GM06990 (cell line): ENCODE results near the gene PPP1R11.

Source experiments
- DNase-seq: peaks from one replicate; pipeline ENCODE4 v3.0.0-alpha.2; 2011; ENCODE audit not compliant: insufficient read length; ENCODE audit errors: extremely low read depth
- H3K27me3 ChIP-seq: replicated peaks from 2 replicates; pipeline ENCODE4 v1.6.0; 2011; ENCODE audit warnings: low read length; ENCODE audit not compliant: control insufficient read depth, insufficient read depth
- H3K36me3 ChIP-seq: 2 replicates; pipeline ENCODE4 v1.5.1; 2011; ENCODE audit warnings: low read length; ENCODE audit not compliant: control insufficient read depth, insufficient read depth
- H3K4me3 ChIP-seq: replicated peaks from 2 replicates; pipeline ENCODE4 v1.5.1; 2011; ENCODE audit warnings: low read depth, mild to moderate bottlenecking, control low read depth, low read length
- CTCF ChIP-seq: IDR thresholded peaks from 2 replicates; pipeline ENCODE4 v1.5.1; 2011; ENCODE audit warnings: low read length, control low read depth, mild to moderate bottlenecking, inconsistent platforms; ENCODE audit not compliant: insufficient read depth, poor library complexity, severe bottlenecking

Gene PPP1R11

GRCh38 chr6:30041821-30042220, 25.2 kb upstream of the PPP1R11 start:
- H3K27me3 ChIP-seq: no peaks in the 10 kb centered on the region
- no peaks in the 10 kb centered on the region for H3K36me3 ChIP-seq
- no peak for TF ChIP-seq CTCF
- H3K4me3 ChIP-seq: no peak overlapping the region
- no peak for DNase-seq

- H3K36me3 ChIP-seq: no peaks in the 10 kb centered on the region
- DNase-seq: no peak
- no peaks in the 10 kb centered on the region for H3K27me3 ChIP-seq
- H3K4me3 ChIP-seq: no peak overlapping the region
- TF ChIP-seq CTCF: no peak
These were observed 24.5 kb upstream of the PPP1R11 start for GRCh38 chr6:30042476-30042875.

GRCh38 chr6:30042914-30043313, 24.1 kb upstream of the PPP1R11 start:
- DNase-seq: no peak

GRCh38 chr6:30043744-30044143, 23.3 kb upstream of the PPP1R11 start:
- no peak for TF ChIP-seq CTCF
- Histone ChIP-seq H3K4me3 (no peak overlapping the region), H3K27me3 (no peaks in the 10 kb centered on the region), H3K36me3 (no peaks in the 10 kb centered on the region)
- no peak for DNase-seq

More at GRCh38 chr6:30042914-30043313, 24.1 kb upstream of the PPP1R11 start:
- TF ChIP-seq CTCF: no peak
- no peak overlapping the region for H3K4me3 ChIP-seq
- no peaks in the 10 kb centered on the region for H3K36me3 ChIP-seq
- no peaks in the 10 kb centered on the region for H3K27me3 ChIP-seq

- Histone ChIP-seq H3K36me3 (no peaks in the 10 kb centered on the region), H3K27me3 (no peaks in the 10 kb centered on the region), H3K4me3 (no peak overlapping the region)
- no peak for DNase-seq
- no peak for TF ChIP-seq CTCF
These were observed 22.4 kb upstream of the PPP1R11 start for GRCh38 chr6:30044630-30045029.

- H3K36me3 ChIP-seq: no peaks in the 10 kb centered on the region
- H3K4me3 ChIP-seq: no peak overlapping the region
- TF ChIP-seq CTCF: no peak
- H3K27me3 ChIP-seq: no peaks in the 10 kb centered on the region
- DNase-seq: no peak
These were observed 19.8 kb upstream of the PPP1R11 start for GRCh38 chr6:30047220-30047619.
